SK-N-MC (cell line): ENCODE data around the gene TRIM39.

Experiments used
- EZH2 ChIP-seq: fragments of 200-600 bp; sonication (generic); IDR thresholded peaks from one replicate; pipeline ENCODE4 v1.6.1; 2017; ENCODE audit warnings: antibody characterized with exemption
- POLR2AphosphoS5 ChIP-seq: IDR thresholded peaks from 2 replicates; pipeline ENCODE4 v1.6.1; 2012; ENCODE audit warnings: mild to moderate bottlenecking, low read depth, low read length, borderline replicate concordance

GRCh38 chr6:30312266-30312665, 14.5 kb upstream of the TRIM39 start:
- TF ChIP-seq POLR2AphosphoS5 (no peak), EZH2 (no peak)
